HG02840 (cell line): Measurements from ENCODE around the gene NME5.
"Not testable (repeated sequence)": the region's sequence is repeated elsewhere in the genome, so short reads cannot be mapped to it uniquely, and the experiment has no call there.

ENCODE experiments used
- ATAC-seq: cut with Tn5 transposase; IDR thresholded peaks from one replicate; pipeline ENCODE4 v1.9.1; 2021; ENCODE audit warnings: mild to moderate bottlenecking, moderate library complexity, moderate number of reproducible peaks; ENCODE audit not compliant: unreplicated experiment, low FRiP score

The NME5 gene

GRCh38 chr5:138138949-138139780 is at the start of gene NME5:
Gene NME5 (minus strand): TSS chr5:138139428. CDS start chr5:138138780, 648 bp downstream.
- ATAC-seq: no peak

- no peak for ATAC-seq
These were observed 49.4 kb upstream of the NME5 start for GRCh38 chr5:138188626-138189025.

GRCh38 chr5:138186002-138186447 is 46.8 kb upstream of the NME5 start:
- no peak for ATAC-seq

GRCh38 chr5:138182808-138183207 is 43.6 kb upstream of the NME5 start:
- ATAC-seq: no peak

GRCh38 chr5:138180841-138181240 is 41.6 kb upstream of the NME5 start:
- no peak for ATAC-seq

GRCh38 chr5:138180183-138180782 is 41.1 kb upstream of the NME5 start:
- ATAC-seq: no peak

GRCh38 chr5:138179277-138179857 is 40.1 kb upstream of the NME5 start:
- peak; percentile 15 for ATAC-seq

- peak; percentile 88 for ATAC-seq
These were observed 39.5 kb upstream of the NME5 start, which contains the start of the genes BRD8 and KIF20A for GRCh38 chr5:138178516-138179276. Gene BRD8 (minus strand): TSS chr5:138178630. CDS start chr5:138178614, 16 bp downstream. Gene KIF20A (plus strand): TSS chr5:138179112. CDS start chr5:138179681, 569 bp downstream.

- ATAC-seq: peak; percentile 2
These were observed 38.8 kb upstream of the NME5 start for GRCh38 chr5:138177941-138178515.

GRCh38 chr5:138170299-138170698 is 31.1 kb upstream of the NME5 start:
- no peak for ATAC-seq

GRCh38 chr5:138169124-138169523 is 29.9 kb upstream of the NME5 start:
- no peak for ATAC-seq

GRCh38 chr5:138163721-138164120 is 24.5 kb upstream of the NME5 start:
- ATAC-seq: no peak

GRCh38 chr5:138160706-138161105 is 21.5 kb upstream of the NME5 start:
- ATAC-seq: no peak

GRCh38 chr5:138159666-138160065 is 20.4 kb upstream of the NME5 start:
- ATAC-seq: no peak

GRCh38 chr5:138157626-138158025 is 18.4 kb upstream of the NME5 start:
- ATAC-seq: no peak

GRCh38 chr5:138155977-138156376 is 16.7 kb upstream of the NME5 start:
- ATAC-seq: not testable (repeated sequence)

GRCh38 chr5:138149530-138149929 is 10.3 kb upstream of the NME5 start:
- no peak for ATAC-seq

GRCh38 chr5:138148811-138149210 is 9.6 kb upstream of the NME5 start:
- no peak for ATAC-seq

GRCh38 chr5:138143578-138143977 is 4.3 kb upstream of the NME5 start:
- not testable (repeated sequence) for ATAC-seq

GRCh38 chr5:138141734-138142133 is 2.5 kb upstream of the NME5 start:
- ATAC-seq: no peak
